Stimulated activated CD8-positive, alpha-beta memory T cell treated with anti-CD3 and anti-CD28 coated beads, Interleukin-12 subunit alpha, Interleukin-12 subunit beta, amount 100 ng/mL, for 1 hour (primary cell): ENCODE measurements around the gene PTPRN2.
"Not testable (repeated sequence)": the region's sequence is repeated elsewhere in the genome, so short reads cannot be mapped to it uniquely, and the experiment has no call there.

Experiments
- DNase-seq: peaks from one replicate; pipeline ENCODE4 v3.0.0-alpha.2; 2020; ENCODE audit warnings: low read depth

PTPRN2 gene

DNA sequence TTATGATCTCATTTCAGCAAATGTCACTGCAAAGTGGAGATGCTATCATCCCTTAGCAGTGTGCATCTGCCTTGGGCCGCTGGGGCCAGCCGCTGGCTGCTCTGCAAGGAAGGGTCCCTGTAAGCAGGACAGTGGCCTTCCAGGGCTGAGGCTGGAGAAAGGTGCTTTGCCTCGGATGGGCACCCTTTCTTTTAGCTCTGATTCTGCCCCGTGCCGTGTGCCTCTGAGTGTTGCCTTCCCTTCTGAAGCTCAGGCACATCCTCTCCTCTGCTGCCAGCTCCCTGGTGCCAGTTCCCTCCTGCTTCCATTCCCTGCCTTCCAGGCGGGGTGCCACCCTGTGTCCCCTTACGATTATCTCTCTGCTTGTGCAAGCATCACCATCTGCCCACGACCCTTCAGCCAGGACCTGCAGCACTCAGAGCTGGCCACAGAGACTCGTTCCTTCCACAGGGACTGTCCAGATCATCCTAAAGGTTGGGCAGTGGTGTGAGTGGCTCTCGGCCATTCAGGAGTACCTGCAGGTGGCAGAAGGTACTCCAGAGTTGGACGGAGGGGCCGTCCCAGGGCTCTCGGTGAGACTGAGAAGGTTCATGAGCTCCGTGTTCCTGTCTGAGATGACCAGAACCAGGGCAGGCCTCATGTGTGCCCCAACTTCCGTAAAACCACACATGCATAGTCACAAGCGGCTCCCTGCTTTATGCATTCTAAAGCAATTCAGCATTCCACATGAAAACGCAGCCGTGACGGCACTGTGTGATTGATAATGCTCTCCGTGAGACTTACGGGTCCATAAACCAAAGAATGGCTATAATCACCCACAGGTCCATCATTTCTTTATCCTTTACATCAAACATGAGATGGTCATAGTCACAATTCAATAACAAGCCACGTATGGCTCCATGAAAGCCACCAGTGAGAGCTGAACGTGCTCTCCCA, 879.4 kb downstream of the PTPRN2 start:
- no peak for DNase-seq

- no peak for DNase-seq
These were observed 883.3 kb downstream of the PTPRN2 start for GRCh38 chr7:157704365-157704764.

- DNase-seq, result no peak
These were observed 884.0 kb downstream of the PTPRN2 start for GRCh38 chr7:157703534-157704195.

DNA sequence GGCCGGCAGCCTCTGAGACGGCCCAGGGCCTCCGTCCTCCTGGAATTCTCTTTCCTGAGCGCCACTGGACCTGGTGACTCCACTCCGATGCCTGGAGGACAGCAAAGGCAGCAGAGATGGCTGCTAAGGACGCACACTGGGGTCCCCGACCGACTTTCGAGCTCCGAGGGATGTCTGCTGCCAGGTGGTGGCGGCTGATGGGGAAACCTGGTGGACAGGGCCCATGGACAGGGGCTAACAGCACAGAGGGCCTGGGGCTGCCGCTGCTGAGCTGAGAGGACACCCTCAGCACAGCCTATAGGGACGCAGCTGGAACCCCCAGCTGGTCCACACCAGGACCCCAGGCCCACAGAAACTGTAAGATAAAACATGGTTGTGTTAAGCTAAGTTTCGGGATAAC, 884.5 kb downstream of the PTPRN2 start:
- DNase-seq, result no peak

GRCh38 chr7:157702311-157703023, 885.2 kb downstream of the PTPRN2 start:
- no peak for DNase-seq

- not testable (repeated sequence) for DNase-seq
These were observed 886.0 kb downstream of the PTPRN2 start for GRCh38 chr7:157701395-157702180.

DNA sequence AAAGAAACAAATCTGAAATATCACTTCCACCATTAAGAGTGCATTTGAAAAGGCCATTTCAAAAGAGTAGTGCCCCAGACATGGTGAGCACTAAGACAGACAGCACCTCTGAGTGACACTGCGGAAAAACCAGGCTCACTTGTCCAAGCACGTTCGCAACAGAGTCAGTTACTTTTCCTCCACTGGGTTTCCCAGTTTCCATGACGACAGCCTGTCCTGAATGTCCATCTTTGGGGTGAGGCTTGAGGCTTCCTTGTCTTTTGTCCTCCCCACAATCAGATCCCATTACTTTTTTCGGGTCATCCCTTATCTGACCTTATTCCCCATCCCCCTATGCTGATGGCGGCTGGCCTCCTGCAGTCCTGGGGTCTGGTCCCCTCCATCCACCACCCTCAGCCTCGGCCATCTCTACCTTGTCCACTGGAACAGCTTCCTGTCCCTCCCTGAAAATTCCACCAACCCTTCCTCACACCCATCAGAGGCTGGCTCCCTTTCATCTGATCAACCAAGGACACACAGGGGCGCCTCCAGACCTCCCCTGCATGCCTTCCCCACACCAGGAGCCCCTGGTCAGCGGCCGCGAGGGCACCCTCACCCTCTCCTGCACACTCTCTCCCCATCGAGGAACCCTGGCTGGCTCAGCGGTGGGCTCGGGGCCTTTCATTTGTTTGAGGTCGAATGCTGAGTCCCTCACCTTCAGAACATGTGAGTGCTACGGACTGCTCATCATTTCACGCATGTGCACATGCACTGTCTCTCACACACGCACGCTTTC, 887.2 kb downstream of the PTPRN2 start:
- no peak for DNase-seq

- no peak for DNase-seq
These were observed 888.1 kb downstream of the PTPRN2 start for GRCh38 chr7:157699357-157700013.

DNA sequence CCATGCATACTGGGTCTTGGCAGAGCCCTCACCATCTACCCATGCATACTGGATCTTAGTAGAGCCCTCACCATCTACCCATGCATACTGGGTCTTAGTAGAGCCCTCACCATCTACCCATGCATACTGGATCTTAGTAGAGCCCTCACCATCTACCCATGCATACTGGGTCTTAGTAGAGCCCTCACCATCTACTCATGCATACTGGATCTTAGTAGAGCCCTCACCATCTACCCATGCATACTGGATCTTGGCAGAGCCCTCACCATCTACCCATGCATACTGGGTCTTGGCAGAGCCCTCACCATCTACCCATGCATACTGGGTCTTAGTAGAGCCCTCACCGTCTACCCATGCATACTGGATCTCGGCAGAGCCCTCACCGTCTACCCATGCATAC, 890.3 kb downstream of the PTPRN2 start:
- DNase-seq, result not testable (repeated sequence)

DNA sequence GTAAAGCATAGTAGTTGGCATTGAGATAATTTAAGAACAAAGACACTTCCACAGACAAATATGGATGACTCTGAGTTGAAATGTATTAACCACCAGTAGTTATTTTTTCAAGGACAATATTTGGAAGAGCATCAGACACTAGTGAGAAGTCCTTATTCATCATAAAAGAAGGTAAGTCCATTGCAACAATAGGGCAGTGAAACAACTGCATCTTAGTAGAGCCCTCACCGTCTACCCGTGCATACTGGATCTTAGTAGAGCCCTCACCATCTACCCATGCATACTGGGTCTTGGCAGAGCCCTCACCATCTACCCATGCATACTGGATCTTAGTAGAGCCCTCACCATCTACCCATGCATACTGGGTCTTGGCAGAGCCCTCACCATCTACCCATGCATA, 892.0 kb downstream of the PTPRN2 start:
- not testable (repeated sequence) for DNase-seq

DNA sequence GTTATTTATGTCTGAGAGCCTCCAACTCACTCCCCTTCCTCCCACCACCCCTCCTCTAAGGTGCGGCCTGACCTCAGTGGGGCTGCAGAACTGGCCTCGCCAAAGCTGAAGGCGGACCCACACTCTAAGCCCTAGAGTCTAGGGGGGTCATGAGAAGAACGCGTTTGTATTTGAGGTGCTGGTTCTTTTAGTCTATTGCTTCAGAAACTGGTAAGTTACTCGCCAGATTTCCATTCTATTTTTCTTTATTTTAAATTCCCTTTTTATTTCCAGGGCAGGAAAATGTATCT, 893.3 kb downstream of the PTPRN2 start:
- DNase-seq, result no peak

GRCh38 chr7:157693521-157694375, 893.9 kb downstream of the PTPRN2 start:
- no peak for DNase-seq

GRCh38 chr7:157693071-157693520, 894.5 kb downstream of the PTPRN2 start:
- no peak for DNase-seq

- DNase-seq, result no peak
These were observed 895.1 kb downstream of the PTPRN2 start for GRCh38 chr7:157692460-157693011.

- no peak for DNase-seq
These were observed 895.8 kb downstream of the PTPRN2 start for GRCh38 chr7:157691586-157692459.

GRCh38 chr7:157690833-157691585, 896.6 kb downstream of the PTPRN2 start:
- DNase-seq, result no peak

GRCh38 chr7:157690058-157690832, 897.4 kb downstream of the PTPRN2 start:
- no peak for DNase-seq
